GM19372 (cell line): ENCODE measurements around the gene BRCA1.
"Not testable (repeated sequence)": the region's sequence is repeated elsewhere in the genome, so short reads cannot be mapped to it uniquely, and the experiment has no call there.

Experiments
- ATAC-seq: cut with Tn5 transposase; IDR thresholded peaks from one replicate; pipeline ENCODE4 v1.9.1; 2021; ENCODE audit warnings: mild to moderate bottlenecking, low read depth, moderate library complexity; ENCODE audit not compliant: unreplicated experiment

The BRCA1 gene

DNA sequence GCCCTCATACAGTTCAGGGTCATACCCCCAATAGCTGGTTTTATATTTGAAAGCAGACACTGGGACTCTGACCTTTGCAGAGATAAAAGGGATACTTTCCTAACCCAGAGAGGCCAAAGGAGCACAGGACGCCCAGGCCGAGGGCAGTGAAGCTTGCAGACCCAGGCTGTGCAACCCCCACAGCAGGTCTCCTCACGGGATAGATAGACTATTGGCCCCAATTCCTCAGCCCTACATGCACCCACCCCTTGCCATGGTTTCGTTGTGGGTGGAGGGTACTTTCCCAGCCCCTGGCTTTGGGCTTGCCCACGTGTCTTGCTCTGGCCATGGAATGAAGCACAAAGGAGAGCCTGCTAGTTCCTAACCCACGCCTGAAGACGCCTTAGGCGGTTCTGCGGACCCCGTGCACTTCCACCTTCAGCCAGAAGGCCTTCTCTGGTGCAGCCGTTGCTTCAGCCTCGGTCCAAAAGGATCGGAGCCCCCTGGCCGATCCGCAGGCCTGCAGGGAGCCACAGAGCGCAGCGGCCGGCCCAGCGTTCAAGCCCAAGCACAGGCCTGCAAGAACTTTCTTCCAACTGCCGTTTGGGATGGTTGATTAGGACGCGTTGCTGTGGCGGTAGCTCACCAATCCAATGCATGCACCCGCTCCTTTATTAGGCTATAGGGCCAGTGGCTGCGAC, 9.8 kb upstream of the BRCA1 start:
- no peak for ATAC-seq

- ATAC-seq, result not testable (repeated sequence)
Observed at GRCh38 chr17:43133439-43133838, 8.3 kb upstream of the BRCA1 start.

- no peak for ATAC-seq
Observed at GRCh38 chr17:43132117-43132516, 7.0 kb upstream of the BRCA1 start.

- no peak for ATAC-seq
Observed at GRCh38 chr17:43129671-43130010, 4.5 kb upstream of the BRCA1 start.

- ATAC-seq, result not testable (repeated sequence)
Observed at GRCh38 chr17:43127333-43127876, 2.2 kb upstream of the BRCA1 start.

- ATAC-seq, result no peak
Observed at GRCh38 chr17:43126911-43127290, 1.7 kb upstream of the BRCA1 start.

DNA sequence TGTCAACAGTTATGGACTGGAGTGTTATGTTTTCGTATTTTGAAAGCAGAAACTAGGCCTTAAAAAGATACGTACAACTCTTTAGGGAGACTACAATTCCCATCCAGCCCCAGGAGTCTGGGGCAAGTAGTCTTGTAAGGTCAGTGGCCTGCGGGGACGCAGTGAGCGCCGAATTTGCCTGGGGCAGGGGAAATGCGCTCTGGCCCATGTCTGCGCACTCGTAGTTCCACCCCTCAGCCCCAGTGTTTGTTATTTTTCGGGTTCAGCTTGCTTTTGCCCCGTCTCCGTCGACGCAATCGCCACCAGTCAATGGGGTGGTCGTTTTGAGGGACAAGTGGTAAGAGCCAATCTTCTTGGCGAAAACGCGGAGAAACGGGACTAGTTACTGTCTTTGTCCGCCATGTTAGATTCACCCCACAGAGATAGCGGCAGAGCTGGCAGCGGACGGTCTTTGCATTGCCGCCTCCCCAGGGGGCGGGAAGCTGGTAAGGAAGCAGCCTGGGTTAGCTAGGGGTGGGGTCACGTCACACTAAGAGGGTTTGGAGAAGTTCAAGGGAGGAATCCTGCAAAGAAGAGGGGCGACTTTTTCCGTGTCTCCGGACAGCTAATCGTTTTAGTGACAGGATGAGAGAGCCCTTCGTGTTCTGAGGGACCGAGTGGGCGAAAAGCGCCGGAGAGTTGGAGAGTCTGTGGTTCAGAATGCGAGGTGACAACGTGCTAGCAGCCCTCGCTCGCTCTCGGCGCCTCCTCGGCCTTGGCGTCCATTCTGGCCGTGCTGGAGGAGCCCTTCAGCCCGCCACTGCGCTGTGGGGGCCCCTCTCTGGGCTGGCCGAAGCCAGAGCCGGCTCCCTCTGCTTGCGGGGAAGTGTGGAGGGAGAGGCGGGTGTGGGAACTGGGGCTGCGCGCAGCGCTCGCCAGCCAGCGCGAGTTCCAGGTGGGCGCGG, 1.1 kb upstream of the BRCA1 start:
- ATAC-seq, result no peak

GRCh38 chr17:43118679-43119615, 6.2 kb downstream of the BRCA1 start:
- no peak for ATAC-seq

DNA sequence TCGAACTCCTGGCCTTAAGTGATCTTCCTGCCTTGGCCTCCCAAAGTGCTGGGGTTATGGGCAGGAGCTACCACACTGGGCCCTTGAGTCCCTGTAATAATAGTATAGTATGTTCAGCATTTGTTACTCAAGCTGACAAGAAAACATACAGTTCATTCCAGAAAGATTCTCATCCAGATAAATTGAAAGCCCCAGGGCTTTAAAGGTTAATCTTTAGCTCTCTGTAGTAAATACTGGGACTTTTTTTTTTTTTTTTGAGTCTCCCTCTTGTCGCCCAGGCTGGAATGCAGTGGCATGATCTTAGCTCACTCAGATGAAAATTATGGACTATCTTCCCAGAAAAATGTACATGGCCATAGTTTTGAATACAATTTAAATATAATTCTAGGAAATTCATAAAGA, 11.0 kb downstream of the BRCA1 start:
- no peak for ATAC-seq

DNA sequence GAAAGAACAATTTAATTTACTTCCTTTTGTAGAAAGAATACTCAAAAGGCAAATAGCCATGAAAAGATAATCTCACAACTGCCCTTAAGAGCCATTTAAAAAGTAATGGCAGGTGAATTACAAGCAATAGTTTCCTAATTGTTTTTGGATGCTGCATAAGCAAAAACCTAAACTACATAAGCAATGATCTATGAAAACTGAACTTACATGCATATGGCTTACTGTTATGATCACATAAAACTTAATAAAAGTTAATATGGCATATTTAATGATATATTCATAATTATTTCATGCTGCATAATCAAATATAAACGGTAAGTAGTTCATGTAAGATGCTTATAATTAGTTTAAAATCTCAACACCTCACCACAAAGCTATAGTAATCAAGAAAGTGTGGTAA, 18.6 kb downstream of the BRCA1 start:
- no peak for ATAC-seq

GRCh38 chr17:43105146-43105545, 20.0 kb downstream of the BRCA1 start:
- no peak for ATAC-seq

DNA sequence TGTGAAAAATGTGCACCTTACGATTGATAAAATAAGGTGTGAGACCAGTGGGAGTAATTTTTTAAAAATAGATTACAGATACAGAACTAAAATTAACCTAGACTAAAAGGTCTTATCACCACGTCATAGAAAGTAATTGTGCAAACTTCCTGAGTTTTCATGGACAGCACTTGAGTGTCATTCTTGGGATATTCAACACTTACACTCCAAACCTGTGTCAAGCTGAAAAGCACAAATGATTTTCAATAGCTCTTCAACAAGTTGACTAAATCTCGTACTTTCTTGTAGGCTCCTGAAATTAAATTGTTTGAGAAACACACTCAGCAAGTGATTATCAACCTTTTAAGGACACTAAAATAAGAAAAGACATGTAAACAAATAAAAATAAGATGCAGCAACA, 20.5 kb downstream of the BRCA1 start:
- ATAC-seq, result no peak

- not testable (repeated sequence) for ATAC-seq
Observed at GRCh38 chr17:43095364-43095763, 29.8 kb downstream of the BRCA1 start.

- ATAC-seq, result no peak
Observed at GRCh38 chr17:43094129-43094835, 30.9 kb downstream of the BRCA1 start.

- no peak for ATAC-seq
Observed at GRCh38 chr17:43092901-43093300, 32.3 kb downstream of the BRCA1 start.

- ATAC-seq, result no peak
Observed at GRCh38 chr17:43090022-43090421, 35.1 kb downstream of the BRCA1 start.

DNA sequence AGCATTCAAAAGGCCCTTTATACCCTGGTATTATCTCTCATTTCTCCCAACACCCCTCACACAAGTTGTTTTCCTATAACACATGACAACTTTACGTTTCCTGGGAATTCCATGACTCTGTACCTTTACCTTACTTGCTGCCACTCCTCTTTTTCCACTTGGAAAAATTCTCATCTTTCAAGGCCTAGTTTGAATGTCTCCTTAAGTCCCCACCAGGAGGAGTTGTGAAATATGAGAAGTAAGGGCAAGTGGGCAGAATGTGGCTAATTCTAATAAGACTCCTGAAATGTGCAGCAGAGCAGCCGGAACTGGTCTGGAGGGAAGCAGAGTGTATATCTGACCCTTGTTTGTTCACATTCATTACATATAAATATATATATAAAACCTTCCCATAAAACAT, 39.7 kb downstream of the BRCA1 start:
- no peak for ATAC-seq

GRCh38 chr17:43079641-43080302, 45.4 kb downstream of the BRCA1 start:
- ATAC-seq, result no peak

DNA sequence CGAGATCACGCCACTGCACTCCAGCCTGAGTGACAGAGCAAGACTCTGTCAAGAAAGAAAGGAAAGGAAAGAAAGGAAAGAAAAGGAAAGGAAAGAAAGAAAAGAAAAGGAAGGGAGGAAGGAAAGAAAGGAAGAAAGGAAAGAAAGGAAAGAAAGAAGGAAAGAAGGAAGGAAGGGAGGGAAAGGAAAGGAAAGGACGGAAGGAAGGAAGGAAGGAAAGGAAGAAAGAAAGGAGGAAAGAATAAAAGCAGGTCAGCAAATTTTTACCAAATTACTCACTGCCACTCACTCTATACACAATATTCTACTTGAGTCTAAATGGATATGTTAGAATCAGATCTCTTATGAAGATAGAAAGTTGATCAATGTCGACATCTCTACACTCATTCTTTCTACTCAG, 50.3 kb downstream of the BRCA1 start:
- no peak for ATAC-seq
